B cell (primary cell): Measurements from ENCODE around the gene SLC5A2. TPM values are rescaled to one million over a fixed set of nuclear protein-coding genes. Genes with fewer than 3 reads are reported as not detected.

Source experiments
- ATAC-seq: fragments of 200-7000 bp; cut with Tn5 transposase; one replicate; pipeline ENCODE4 v1.10.0; 2021; ENCODE audit warnings: low read depth, mild to moderate bottlenecking, moderate number of reproducible peaks, moderate library complexity
- CTCF ChIA-PET: fragments of 350-600 bp; sonication (Branson Sonifier 250); formaldehyde crosslinking; loops from one replicate; lab custom pipeline; 2021; ENCODE audit warnings: antibody characterized with exemption, inconsistent platforms; lab: Charles Lee
- POLR2A ChIA-PET: fragments of 350-600 bp; sonication (Branson Sonifier 250); formaldehyde crosslinking; loops from one replicate; lab custom pipeline; 2021; ENCODE audit warnings: antibody characterized with exemption; lab: Charles Lee
- DNase-seq: peaks from one replicate; pipeline ENCODE4 v3.0.0; 2013
- H2AFZ ChIP-seq: 2 replicates; pipeline ENCODE4 v1.6.1; 2012; ENCODE audit warnings: mild to moderate bottlenecking, low read depth, low read length; ENCODE audit not compliant: insufficient read depth, poor library complexity, severe bottlenecking
- H3K27ac ChIP-seq, 2 donors: 1 replicate in 1 of 2; 2 replicates in 1 of 2; pipeline ENCODE4 v1.5.1; 2012 to 2013; ENCODE audit warnings: low read length in 2 of 2, mild to moderate bottlenecking in 2 of 2, moderate library complexity in 1 of 2
- H3K27me3 ChIP-seq, 4 experiments: fragments of 200-600 bp in 1 of 4; sonication (generic) in 1 of 4; replicated peaks in 1 of 4; 1 replicate in 2 of 4; 2 replicates in 2 of 4; pipeline versions ENCODE4 v1.6.1 to v1.7.0; 2013 to 2016; ENCODE audit warnings: low read length in 3 of 4, mild to moderate bottlenecking in 2 of 4, mixed read lengths in 1 of 4, moderate library complexity in 1 of 4; ENCODE audit not compliant: insufficient read depth in 4 of 4, control insufficient read depth in 3 of 4; ENCODE audit errors: control extremely low read depth in 1 of 4
- H3K36me3 ChIP-seq, 2 experiments: replicated peaks in 1 of 2; 1 replicate in 1 of 2; 2 replicates in 1 of 2; pipeline versions ENCODE4 v1.6.1 to v1.7.1; 2013; ENCODE audit warnings: low read length in 1 of 2; ENCODE audit not compliant: insufficient read depth in 2 of 2, control insufficient read depth in 1 of 2; ENCODE audit errors: control extremely low read depth in 1 of 2, extremely low read depth in 1 of 2
- H3K4me1 ChIP-seq, 2 donors: fragments of 200-600 bp in 1 of 2; sonication (generic) in 1 of 2; 1 replicate in 1 of 2; 2 replicates in 1 of 2; pipeline versions ENCODE4 v1.5.1 to v1.6.1; 2013 to 2017; ENCODE audit warnings: low read length in 2 of 2; ENCODE audit not compliant: control insufficient read depth in 2 of 2, insufficient read depth in 2 of 2
- H3K4me2 ChIP-seq: replicated peaks from 2 replicates; pipeline ENCODE3; 2012; ENCODE audit warnings: mild to moderate bottlenecking, low read depth, low read length; ENCODE audit not compliant: poor library complexity, severe bottlenecking
- H3K4me3 ChIP-seq, 5 experiments: fragments of 200-600 bp in 1 of 5; sonication (generic) in 1 of 5; 1 replicate in 3 of 5; 2 replicates in 2 of 5; pipeline versions ENCODE4 v1.5.1 to v1.7.0; 2011 to 2016; ENCODE audit warnings: low read length in 4 of 5, mild to moderate bottlenecking in 4 of 5, low read depth in 2 of 5, control low read depth in 1 of 5, moderate library complexity in 1 of 5; ENCODE audit not compliant: insufficient read depth in 1 of 5; ENCODE audit errors: control extremely low read depth in 1 of 5, extremely low read depth in 1 of 5
- H3K79me2 ChIP-seq: fragments of 200-600 bp; sonication (generic); one replicate; pipeline ENCODE4 v1.6.0; 2016; ENCODE audit warnings: low read length; ENCODE audit not compliant: control insufficient read depth, insufficient read depth
- H3K9ac ChIP-seq: fragments of 200-600 bp; sonication (generic); 2 replicates; pipeline ENCODE4 v1.6.1; 2017; ENCODE audit warnings: mild to moderate bottlenecking, low read length, moderate library complexity
- H3K9me3 ChIP-seq, 3 donors: one replicate each; pipeline versions ENCODE4 v1.6.1 to v1.7.1; 2013; ENCODE audit warnings: low read length in 2 of 3; ENCODE audit not compliant: control insufficient read depth in 2 of 3, insufficient read depth in 1 of 3; ENCODE audit errors: control extremely low read depth in 1 of 3
- H4K20me1 ChIP-seq: 2 replicates; pipeline ENCODE4 v1.6.0; 2012; ENCODE audit warnings: mild to moderate bottlenecking, low read length; ENCODE audit not compliant: insufficient read depth, control insufficient read depth, poor library complexity, severe bottlenecking
- H3K27ac Mint-ChIP-seq: one replicate; pipeline ENCODE4 v1.8.0; 2021; ENCODE audit warnings: mixed read lengths
- H3K27me3 Mint-ChIP-seq: one replicate; pipeline ENCODE4 v1.8.0; 2021; ENCODE audit warnings: mixed read lengths
- H3K4me1 Mint-ChIP-seq: one replicate; pipeline ENCODE4 v1.8.0; 2021; ENCODE audit warnings: mixed read lengths
- H3K4me3 Mint-ChIP-seq: one replicate; pipeline ENCODE4 v1.8.0; 2021; ENCODE audit warnings: mixed read lengths
- H3K9me3 Mint-ChIP-seq: one replicate; pipeline ENCODE4 v1.8.0; 2022; ENCODE audit warnings: mixed read lengths; ENCODE audit not compliant: insufficient read depth
- CTCF ChIP-seq: fragments of 200-600 bp; IDR thresholded peaks from one replicate; pipeline ENCODE4 v1.8.0; 2022; ENCODE audit warnings: antibody characterized with exemption, mild to moderate bottlenecking
- EZH2 ChIP-seq: IDR thresholded peaks from 2 replicates; pipeline ENCODE4 v1.6.1; 2012; ENCODE audit warnings: borderline replicate concordance, low read depth, mild to moderate bottlenecking, moderate library complexity, low read length; ENCODE audit not compliant: insufficient read depth, poor library complexity, severe bottlenecking
- WGBS: methylation state at CpG from one replicate; pipeline ENCODE4 v1.1.5; 2013; ENCODE audit warnings: missing lambda C conversion rate; ENCODE audit not compliant: insufficient coverage; 5-methylcytosine and 5-hydroxymethylcytosine counted together
- intact Hi-C: fragments of 100-400 bp; cut with micrococcal nuclease; formaldehyde crosslinking; loops from one replicate; pipeline ENCODE4 v1.10.0; 2022
- polyA plus RNA-seq: library from polyadenylated mRNA; depleted of rRNA; stranded (reverse); fragments of >200 nt; gene quantifications from 2 replicates; pipeline ENCODE4 v1.2.3, GENCODE V29; 2012
- total RNA-seq, 2 donors: library from RNA; stranded (reverse); fragments of 120-200 nt in 1 of 2; gene quantifications; 1 replicate in 1 of 2; 2 replicates in 1 of 2; pipeline versions ENCODE4 v1.2.3 to v1.2.4, GENCODE V29; 2013 to 2022

Gene SLC5A2
- total and polyA plus RNA-seq, 2 donors (not counting 1 experiment from before 2014, with no cell fraction given), result 0.67 to 0.69 TPM

GRCh38 chr16:31455601-31456314 lies 27.2 kb upstream of the SLC5A2 start:
- Mint-ChIP-seq H3K4me3 (no peak overlapping the region), H3K27ac (no peak overlapping the region), H3K9me3 (no peaks in the 10 kb centered on the region), H3K27me3 (no peaks in the 10 kb centered on the region), H3K4me1 (peaks cover 57% of the 10 kb centered on the region)
- Histone ChIP-seq H2AFZ (no peak overlapping the region), H3K27ac (peak overlapping the region in 1 of 2 donors; percentile 18), H4K20me1 (peaks cover 27% of the 10 kb centered on the region), H3K36me3 (no peaks in the 10 kb centered on the region), H3K27me3 (no peaks in the 10 kb centered on the region), H3K9me3 (no peaks in the 10 kb centered on the region), H3K79me2 (peaks cover 14% of the 10 kb centered on the region), H3K4me1 (peaks cover 29 to 42% of the 10 kb centered on the region in 2 donors), H3K4me2 (peak overlapping the region; percentile 26), H3K9ac (no peak overlapping the region), H3K4me3 (no peak overlapping the region)
- DNase-seq (no peak), ATAC-seq (no peak)
- TF ChIP-seq EZH2, result no peak
- TF ChIP-seq CTCF, result peak; percentile 53
- 47% methylated on average over 9 of the region's 17 CpGs for WGBS
- CTCF ChIA-PET, result interaction anchor here (1.0 to 7.2 kb wide), 4 partner anchors 12 to 472 kb away, joined by 3 to 43 read pairs (median 4); partner anchors contain the start of gene ZNF843
- POLR2A ChIA-PET, result interaction anchor here (0.6 to 0.7 kb wide), 4 partner anchors 462 to 567 kb away, joined by 3 to 5 read pairs (median 4); partner anchors contain the start of gene CTF1
- intact Hi-C loops, result loop anchor here (5.0 kb wide), 2 partner anchors 253 to 898 kb away; partner anchors contain the start of genes PYCARD and ZNF764

GRCh38 chr16:31456988-31457360 lies 25.9 kb upstream of the SLC5A2 start:
- H3K27me3 ChIP-seq, result no peaks in the 10 kb centered on the region
- H3K4me2 ChIP-seq, result peak overlapping the region; percentile 95
- TF ChIP-seq EZH2 (no peak), CTCF (no peak)
- no peak overlapping the region for H2AFZ ChIP-seq
- no peaks in the 10 kb centered on the region for H3K9me3 ChIP-seq
- H3K9ac ChIP-seq, result no peak overlapping the region
- peaks cover 29 to 42% of the 10 kb centered on the region in 2 donors for H3K4me1 ChIP-seq
- ChIA-PET POLR2A (interaction anchor here (1.2 kb wide), 1 partner anchor 579 kb away, joined by 3 read pairs; no protein-coding TSS in a partner anchor), CTCF (interaction anchor here (1.8 to 7.2 kb wide), 2 partner anchors 13 to 315 kb away, joined by 5 to 43 read pairs; partner anchors contain the start of gene ZNF843)
- peaks cover 0 to under 1% of the 10 kb centered on the region in 2 experiments for H3K36me3 ChIP-seq
- ATAC-seq (no peak), DNase-seq (no peak)
- peaks cover 58% of the 10 kb centered on the region for H3K4me1 Mint-ChIP-seq
- H4K20me1 ChIP-seq, result peaks cover 27% of the 10 kb centered on the region
- H3K4me3 Mint-ChIP-seq, result peak overlapping the region; percentile 19
- no peak overlapping the region for H3K27ac ChIP-seq
- H3K9me3 Mint-ChIP-seq, result no peaks in the 10 kb centered on the region
- peaks cover 21% of the 10 kb centered on the region for H3K79me2 ChIP-seq
- H3K4me3 ChIP-seq, result no peak overlapping the region
- H3K27me3 Mint-ChIP-seq, result no peaks in the 10 kb centered on the region
- intact Hi-C loops, result loop anchor here (5.0 kb wide), 2 partner anchors 255 to 900 kb away; partner anchors contain the start of genes PYCARD and ZNF764
- WGBS, result 81% methylated on average over 5 of the region's 8 CpGs
- peak overlapping the region; percentile 20 for H3K27ac Mint-ChIP-seq
